HL-60/S4 (cell line): ENCODE data around the gene GSG1.
"Not testable (repeated sequence)": the region's sequence is repeated elsewhere in the genome, so short reads cannot be mapped to it uniquely, and the experiment has no call there.

Experiments
- in situ Hi-C: fragments of 300-500 bp; cut with MboI; formaldehyde crosslinking; loops from 2 replicates; pipeline ENCODE4 v1.14.3; 2022; ENCODE audit warnings: low sequenced_read_pairs

GSG1 gene

GRCh38 chr12:13066014-13066413 lies 37.5 kb downstream of the GSG1 start:
- in situ Hi-C loops, result no loop called here

GRCh38 chr12:13062669-13063068 lies 40.8 kb downstream of the GSG1 start:
- in situ Hi-C loops, result no loop called here

- in situ Hi-C loops, result no loop called here
Measured at GRCh38 chr12:13061377-13061776, 42.1 kb downstream of the GSG1 start.

- in situ Hi-C loops, result no loop called here
Measured at GRCh38 chr12:13060581-13060980, 42.9 kb downstream of the GSG1 start.

- in situ Hi-C loops, result not testable (repeated sequence)
Measured at GRCh38 chr12:13053617-13054016, 49.9 kb downstream of the GSG1 start.

GRCh38 chr12:13052421-13052820 lies 51.0 kb downstream of the GSG1 start:
- in situ Hi-C loops, result no loop called here

GRCh38 chr12:13049816-13050215 lies 53.7 kb downstream of the GSG1 start:
- in situ Hi-C loops, result no loop called here

- in situ Hi-C loops, result no loop called here
Measured at GRCh38 chr12:13046964-13047363, 56.5 kb downstream of the GSG1 start.

GRCh38 chr12:13045816-13046215 lies 57.7 kb downstream of the GSG1 start:
- in situ Hi-C loops, result no loop called here

GRCh38 chr12:13044906-13045299 lies 58.6 kb downstream of the GSG1 start:
- in situ Hi-C loops, result no loop called here

- in situ Hi-C loops, result no loop called here
Measured at GRCh38 chr12:13044002-13044905, 59.2 kb downstream of the GSG1 start, which contains the start of gene FAM234B. Gene FAM234B, plus strand, starts transcription at chr12:13044381. Its CDS starts 23 bp downstream, at chr12:13044404.

GRCh38 chr12:13042666-13043230 lies 60.7 kb downstream of the GSG1 start:
- in situ Hi-C loops, result no loop called here

GRCh38 chr12:13041224-13041623 lies 62.2 kb downstream of the GSG1 start:
- in situ Hi-C loops, result no loop called here

GRCh38 chr12:13039328-13039956 lies 64.0 kb downstream of the GSG1 start:
- in situ Hi-C loops, result no loop called here

GRCh38 chr12:13038491-13039161 lies 64.8 kb downstream of the GSG1 start:
- in situ Hi-C loops, result no loop called here

GRCh38 chr12:13036881-13037280 lies 66.6 kb downstream of the GSG1 start:
- in situ Hi-C loops, result no loop called here

GRCh38 chr12:13035335-13035734 lies 68.1 kb downstream of the GSG1 start:
- in situ Hi-C loops, result not testable (repeated sequence)
